CD4-positive, alpha-beta T cell treated with Interleukin-6 for 4 hours (primary cell): ENCODE data around the gene SHROOM3.

ENCODE experiments used
- DNase-seq: peaks from one replicate; pipeline ENCODE4 v3.0.0-alpha.2; 2020; ENCODE audit warnings: mixed read lengths

SHROOM3 gene

GRCh38 chr4:76729460-76729859 lies 294.4 kb downstream of the SHROOM3 start:
- no peak for DNase-seq

DNA sequence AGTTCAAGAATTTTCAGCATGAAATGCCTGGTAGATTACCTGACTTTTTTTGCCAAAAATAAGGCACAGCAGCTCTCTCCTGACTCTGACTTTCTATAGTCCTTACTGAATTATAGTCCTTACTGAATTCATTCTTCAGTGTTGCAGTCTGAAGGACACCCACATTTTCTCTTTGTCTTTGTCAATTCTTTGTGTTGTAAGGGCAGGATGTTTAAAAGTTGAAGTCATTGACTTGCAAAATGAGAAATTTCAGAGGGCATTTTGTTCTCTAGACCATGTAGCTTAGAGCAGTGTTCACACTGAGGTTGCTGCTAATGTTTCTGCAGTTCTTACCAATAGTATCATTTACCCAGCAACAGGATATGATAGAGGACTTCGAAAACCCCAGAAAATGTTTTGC lies 295.0 kb downstream of the SHROOM3 start:
- no peak for DNase-seq

DNA sequence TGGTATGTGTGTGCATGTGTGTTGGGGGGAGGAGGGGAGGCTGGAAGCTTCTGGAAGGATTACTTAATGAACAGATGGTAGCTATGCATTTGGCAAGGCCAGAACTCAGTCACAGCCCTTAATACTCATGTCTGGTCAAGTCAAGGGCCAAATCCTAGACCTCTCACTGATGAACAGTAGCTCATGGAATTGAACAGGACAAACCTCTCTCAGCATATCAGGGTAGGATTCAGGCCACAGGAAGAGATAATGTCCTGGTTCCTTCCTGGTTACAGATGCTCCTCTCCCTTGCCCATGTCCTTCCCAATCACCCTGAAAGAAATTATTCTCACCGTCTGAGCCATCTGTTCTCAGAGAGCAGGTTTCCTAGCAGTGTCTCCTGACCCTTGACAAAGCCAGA lies 297.2 kb downstream of the SHROOM3 start:
- no peak for DNase-seq

DNA sequence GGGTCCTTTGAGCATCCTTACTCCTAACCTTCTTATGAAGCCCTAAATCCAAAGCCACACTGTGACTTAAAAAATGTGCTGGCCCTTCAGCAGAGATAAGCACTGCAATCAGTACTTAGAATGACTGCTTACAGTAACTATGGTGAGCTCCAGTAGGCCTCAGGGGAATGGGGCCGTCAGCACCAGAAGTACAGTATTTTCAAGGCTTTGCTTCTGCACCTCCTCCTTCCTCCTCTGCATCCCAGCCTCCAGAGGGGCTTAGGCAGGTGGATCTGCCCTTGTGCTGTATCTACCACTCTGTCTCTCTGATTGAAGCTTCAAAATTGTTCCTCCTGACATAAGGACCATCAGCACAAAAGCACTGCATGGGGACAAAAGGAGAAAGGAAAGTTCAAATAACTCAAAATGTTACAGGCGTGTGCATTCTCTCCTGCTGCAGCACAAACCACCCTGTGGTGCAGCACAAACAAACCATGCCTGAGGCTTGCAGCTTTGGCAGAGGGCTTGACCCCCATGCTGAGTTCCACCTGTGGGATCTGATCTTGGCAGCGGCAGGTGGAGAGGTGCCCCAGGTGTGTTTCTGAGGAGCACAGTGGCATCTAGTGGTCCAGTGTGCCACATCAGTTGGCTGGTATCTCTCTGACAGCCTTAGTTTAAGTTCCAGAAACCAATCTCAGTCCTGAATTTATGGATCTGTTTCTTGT lies 298.2 kb downstream of the SHROOM3 start:
- DNase-seq: no peak

- DNase-seq: no peak
Measured at GRCh38 chr4:76736414-76736813, 301.4 kb downstream of the SHROOM3 start.

GRCh38 chr4:76737180-76737579 lies 302.2 kb downstream of the SHROOM3 start:
- no peak for DNase-seq

DNA sequence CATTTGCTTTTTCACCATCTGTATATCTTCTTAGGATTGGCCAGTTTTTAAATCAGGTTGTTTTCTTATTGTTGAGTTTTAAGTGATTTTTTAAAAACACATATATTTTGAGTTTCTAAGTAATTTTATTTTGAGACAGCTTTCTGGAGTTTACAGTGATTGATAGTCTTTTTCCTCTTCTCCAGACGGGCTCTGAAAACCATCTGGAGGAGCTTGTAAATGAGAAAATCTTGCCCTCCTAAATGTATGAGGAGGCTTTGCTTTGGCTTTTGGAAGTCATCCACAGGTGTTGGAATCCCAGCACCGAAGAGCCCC lies 302.7 kb downstream of the SHROOM3 start:
- no peak for DNase-seq

DNA sequence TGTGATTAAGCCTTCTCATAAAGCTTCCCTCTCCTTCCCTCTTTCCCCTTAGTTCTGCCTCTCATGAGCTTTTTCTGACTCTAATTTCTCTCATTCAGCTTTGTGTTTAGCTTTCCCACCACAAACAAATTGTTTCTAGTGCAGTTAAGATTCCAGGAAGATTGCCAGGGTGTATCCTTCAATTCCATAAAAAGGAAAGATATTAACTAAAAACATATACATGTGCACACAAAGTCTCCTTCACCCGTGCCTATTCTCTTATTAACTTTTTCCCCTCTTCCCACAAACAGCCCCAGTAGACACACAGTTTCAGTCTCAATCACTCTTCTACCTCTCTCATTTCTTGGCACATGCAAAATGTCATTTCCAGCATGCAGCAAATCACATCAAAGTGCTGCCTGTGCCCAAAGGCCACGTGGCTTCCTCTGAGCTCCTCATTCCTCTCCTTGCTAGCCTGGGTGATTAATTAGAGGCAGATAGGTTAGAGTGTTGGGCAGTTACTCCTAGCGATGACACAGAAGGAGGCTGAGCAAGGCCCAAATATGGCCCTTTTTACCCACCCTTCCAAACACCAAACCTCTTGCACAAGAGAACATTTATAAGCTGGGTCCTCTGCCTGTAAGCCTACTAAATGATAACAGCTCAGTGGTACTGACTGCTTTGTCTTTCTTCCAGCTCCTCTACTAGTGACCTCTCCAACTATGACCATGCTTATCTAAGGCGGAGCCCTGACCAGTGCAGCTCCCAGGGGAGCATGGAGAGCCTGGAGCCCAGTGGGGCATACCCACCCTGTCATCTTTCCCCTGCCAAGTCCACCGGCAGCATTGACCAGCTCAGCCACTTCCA lies 303.3 kb downstream of the SHROOM3 start:
- DNase-seq: no peak

DNA sequence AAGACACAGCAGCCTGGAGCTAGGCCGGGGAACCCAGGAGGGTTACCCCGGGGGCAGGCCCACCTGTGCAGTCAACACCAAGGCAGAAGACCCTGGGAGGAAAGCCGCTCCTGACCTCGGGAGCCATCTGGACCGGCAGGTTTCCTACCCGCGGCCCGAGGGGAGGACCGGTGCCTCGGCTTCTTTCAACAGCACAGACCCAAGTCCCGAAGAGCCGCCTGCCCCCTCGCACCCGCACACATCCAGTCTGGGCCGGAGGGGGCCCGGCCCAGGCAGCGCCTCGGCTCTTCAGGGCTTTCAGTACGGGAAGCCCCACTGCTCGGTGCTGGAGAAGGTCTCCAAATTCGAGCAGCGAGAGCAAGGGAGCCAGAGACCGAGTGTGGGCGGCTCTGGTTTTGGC lies 305.2 kb downstream of the SHROOM3 start:
- DNase-seq: no peak

DNA sequence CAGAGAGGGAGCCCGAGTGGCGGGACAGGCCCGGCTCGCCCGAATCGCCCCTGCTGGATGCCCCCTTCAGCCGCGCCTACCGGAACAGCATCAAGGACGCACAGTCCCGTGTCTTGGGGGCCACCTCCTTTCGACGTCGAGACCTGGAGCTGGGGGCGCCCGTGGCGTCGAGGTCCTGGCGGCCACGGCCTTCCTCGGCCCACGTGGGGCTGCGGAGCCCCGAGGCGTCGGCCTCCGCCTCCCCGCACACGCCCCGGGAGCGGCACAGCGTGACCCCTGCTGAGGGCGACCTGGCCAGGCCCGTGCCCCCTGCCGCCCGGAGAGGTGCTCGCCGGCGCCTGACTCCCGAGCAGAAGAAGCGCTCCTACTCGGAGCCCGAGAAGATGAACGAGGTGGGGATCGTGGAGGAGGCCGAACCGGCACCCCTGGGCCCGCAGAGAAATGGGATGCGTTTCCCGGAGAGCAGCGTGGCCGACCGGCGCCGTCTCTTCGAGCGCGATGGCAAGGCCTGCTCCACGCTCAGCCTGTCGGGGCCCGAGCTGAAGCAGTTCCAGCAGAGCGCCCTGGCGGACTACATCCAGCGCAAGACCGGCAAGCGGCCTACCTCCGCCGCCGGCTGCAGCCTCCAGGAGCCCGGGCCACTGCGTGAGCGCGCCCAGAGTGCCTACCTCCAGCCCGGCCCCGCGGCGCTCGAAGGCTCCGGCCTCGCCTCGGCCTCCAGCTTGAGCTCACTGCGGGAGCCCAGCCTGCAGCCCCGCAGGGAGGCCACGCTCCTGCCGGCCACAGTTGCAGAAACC lies 306.0 kb downstream of the SHROOM3 start:
- no peak for DNase-seq

DNA sequence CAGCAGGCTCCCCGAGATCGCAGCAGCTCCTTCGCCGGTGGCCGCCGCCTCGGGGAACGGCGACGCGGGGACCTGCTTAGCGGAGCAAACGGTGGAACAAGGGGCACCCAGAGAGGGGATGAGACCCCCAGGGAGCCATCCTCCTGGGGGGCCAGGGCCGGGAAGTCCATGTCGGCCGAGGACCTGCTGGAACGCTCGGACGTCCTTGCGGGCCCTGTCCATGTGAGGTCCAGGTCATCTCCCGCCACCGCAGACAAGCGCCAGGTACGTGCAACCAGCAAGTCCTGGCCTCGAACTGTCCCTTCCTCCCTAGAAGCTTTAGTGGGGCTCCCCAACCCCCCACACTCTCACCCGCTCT lies 306.6 kb downstream of the SHROOM3 start:
- DNase-seq: no peak

GRCh38 chr4:76744241-76744921 lies 309.4 kb downstream of the SHROOM3 start:
- no peak for DNase-seq

DNA sequence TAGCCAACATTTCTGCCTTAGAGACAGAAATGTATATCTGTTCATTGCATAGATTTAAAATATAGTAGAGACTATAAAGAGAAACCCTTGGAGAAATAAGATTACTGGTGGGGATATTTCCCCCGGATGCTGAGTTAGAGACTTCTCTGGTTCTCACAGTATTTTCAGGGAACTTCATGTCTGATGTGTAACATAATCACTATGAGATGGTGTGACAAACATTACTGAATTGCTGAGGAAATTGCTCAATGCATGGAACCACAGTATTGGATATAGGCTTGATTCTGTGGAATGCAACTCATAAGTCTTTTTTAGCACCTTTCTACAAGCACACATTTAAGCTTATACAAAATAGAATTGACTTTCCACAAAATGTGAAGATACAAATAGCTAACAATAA lies 310.2 kb downstream of the SHROOM3 start:
- DNase-seq: no peak

DNA sequence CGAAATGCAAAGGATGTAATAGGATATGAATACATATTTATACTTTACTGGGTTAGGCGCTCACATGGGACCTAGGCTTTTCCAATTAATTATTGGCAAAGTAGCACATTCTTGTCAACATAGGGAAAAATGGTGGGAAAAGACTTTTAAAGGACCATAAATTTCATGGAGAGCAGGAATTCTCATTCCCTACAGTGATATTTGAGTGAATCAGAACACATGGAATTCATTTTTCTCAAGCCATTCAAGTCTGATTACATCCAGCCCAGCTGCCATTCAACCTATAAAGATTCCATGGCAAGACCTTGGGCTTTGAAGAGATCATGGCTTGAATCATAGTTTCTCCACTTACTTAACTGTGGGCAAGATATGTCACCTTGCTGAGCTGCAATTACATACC lies 312.5 kb downstream of the SHROOM3 start:
- no peak for DNase-seq

DNA sequence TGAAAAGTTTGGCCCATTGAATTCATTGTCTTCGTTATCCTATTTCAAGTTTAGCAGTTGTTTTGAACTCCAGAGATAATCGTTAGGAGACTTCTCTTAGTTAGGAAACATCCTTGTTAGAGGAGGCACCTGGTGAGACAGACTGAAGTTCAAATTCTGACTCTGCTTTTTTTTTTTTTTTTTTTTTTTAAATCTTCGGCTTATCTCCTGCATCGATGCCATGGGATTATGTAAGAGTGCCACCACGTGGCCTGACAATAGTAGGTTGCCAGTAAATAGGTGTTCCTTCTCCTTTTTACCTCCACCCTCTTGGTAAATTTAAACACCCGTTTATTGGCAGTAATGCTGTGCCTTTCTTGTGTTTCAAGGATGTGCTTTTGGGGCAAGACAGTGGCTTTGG lies 313.6 kb downstream of the SHROOM3 start:
- DNase-seq: no peak

- no peak for DNase-seq
Measured at GRCh38 chr4:76749355-76749754, 314.3 kb downstream of the SHROOM3 start.

DNA sequence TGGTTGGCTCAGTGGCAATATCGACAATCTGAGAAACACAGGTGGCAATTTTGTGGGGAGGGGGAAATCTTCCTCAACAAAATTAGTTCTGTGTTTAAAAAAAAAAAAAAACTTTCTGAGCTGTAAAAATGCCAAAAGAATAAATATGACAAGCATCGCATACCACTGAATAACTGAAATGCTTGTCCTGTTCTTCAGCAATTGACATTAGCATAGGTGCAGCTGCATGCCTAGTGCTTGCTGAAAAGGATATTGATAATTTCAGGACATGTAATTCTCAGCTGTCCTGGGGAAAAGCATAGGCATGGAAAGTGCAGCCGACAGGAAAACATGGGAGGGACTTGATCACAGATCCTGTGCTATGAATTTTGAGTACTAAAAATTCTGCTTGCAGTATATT lies 315.7 kb downstream of the SHROOM3 start:
- no peak for DNase-seq

GRCh38 chr4:76751612-76752343 lies 316.7 kb downstream of the SHROOM3 start:
- DNase-seq: no peak

DNA sequence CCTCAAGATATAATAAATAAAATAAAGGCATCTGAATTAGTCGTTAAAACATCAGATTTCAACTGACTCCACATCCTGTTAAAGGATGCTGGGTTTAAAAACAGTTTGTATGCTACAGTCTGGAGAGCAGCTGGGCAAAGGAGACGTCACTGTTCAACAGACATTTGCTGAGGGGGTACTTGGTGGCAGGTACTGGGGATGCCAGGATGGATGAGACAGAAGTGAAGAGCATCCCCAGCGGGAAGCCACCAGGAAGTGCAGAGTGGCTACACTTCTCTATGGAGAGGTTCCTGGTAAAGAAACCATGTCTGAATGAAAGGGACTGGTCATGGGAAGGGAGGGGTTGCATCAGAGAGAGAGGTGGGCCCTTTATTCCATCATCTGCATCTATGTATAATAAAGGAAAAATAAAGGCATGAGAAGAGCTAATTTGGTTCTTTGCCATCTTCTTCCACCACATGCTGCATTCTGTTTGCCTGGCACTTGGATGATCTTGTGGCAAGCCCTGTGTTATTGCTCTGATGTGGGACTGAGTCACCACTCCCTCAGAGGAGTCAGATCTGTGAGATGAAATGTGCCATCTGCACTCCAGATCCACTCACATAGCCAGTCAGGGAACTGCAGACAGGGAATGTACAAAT lies 318.0 kb downstream of the SHROOM3 start:
- DNase-seq: no peak

GRCh38 chr4:76753814-76754213 lies 318.8 kb downstream of the SHROOM3 start:
- no peak for DNase-seq

GRCh38 chr4:76754439-76754838 lies 319.4 kb downstream of the SHROOM3 start:
- DNase-seq: no peak

GRCh38 chr4:76755756-76756155 lies 320.7 kb downstream of the SHROOM3 start:
- DNase-seq: no peak
